HG03432 (cell line): ENCODE results near the gene LGALS3BP.

Source experiments
- ATAC-seq: cut with Tn5 transposase; IDR thresholded peaks from one replicate; pipeline ENCODE4 v1.9.1; 2021; ENCODE audit warnings: mild to moderate bottlenecking, moderate library complexity; ENCODE audit not compliant: unreplicated experiment

LGALS3BP gene

DNA sequence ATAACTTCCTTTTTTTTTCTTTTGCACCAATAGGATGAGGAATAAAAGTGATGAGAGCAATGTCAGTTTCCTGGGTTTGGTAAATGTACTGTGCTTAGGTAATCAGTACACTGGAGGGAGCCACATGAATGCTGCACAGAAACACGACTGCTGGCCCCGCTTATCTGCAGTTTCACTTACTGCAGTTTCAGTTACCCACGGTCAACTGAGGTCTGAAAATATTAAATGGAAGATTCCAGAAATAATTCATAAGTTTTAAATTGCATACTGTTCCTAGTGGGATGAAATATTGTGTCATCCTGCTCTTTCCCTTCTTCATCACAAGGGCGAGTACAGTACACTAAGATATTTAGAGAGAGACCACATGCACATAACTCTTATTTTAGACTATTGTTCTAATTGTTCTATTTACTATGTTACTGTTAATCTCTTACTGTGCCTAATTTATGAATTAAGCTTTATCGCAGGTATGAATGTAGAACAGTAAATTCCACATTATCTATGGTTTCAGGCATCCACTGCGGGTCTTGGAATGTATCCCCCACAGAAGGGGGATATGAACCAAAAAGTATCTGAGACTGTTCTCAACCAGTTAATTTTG is 6.4 kb upstream of the LGALS3BP start:
- ATAC-seq: no peak

DNA sequence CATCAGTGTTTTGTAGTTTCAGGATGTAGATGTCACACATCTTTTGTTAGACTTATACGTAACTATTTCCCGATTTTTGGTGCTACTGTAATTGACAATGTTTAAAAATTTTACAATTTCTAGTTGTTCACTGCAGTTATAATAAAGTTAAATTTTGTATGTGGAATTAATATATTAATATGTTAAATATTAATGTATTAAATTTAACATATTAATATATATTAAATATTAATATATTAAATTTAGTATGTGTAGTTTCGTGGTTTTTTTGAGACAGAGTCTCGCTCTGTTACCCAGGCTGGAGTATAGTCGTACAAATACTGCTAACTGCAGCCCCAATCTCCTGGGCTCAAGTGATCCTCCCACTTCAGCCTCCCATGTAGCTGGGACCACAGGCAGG is 5.7 kb upstream of the LGALS3BP start:
- no peak for ATAC-seq

DNA sequence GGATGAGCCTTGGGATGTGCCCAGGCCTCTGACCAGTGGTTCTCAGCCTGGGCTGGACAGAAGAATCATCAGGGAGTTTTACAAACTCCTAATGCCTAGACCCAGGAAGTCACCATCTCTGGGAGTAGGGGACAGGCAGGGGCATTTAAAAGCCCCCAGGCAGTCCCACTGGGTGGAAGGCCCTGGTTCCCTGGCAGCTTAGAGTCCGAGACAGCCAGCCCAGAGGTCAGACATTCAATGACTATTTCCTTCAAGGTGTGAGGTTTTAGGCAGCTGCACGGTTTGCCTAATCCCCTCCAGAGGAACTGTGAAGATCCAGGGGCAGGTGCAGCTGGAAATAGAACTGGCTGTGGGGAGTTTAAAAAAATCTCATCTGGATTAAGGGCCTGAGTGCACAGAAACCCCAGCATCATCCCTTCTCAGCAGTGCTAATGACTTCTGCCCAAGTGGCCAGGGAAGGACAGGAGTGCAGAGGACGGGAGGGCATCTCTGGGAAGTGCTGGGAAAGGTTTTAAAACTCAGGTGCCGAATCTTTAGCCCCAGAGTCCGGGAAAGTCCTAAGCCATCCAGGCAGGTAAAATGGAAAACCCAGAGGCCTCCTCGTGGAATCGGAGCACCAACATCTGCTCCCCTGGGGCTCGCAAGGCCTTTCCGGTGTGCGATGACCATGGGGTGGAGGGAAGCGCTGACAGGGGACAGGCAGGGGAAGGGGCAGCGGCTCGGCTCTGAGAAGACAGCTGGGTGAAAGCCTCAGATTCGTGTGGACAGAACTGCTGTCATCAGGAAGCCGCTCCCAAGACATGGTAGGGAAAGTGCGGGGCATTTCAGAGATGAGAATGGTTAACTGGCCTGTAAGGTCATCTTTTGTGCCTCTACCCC is 1.5 kb upstream of the LGALS3BP start:
- ATAC-seq: no peak

DNA sequence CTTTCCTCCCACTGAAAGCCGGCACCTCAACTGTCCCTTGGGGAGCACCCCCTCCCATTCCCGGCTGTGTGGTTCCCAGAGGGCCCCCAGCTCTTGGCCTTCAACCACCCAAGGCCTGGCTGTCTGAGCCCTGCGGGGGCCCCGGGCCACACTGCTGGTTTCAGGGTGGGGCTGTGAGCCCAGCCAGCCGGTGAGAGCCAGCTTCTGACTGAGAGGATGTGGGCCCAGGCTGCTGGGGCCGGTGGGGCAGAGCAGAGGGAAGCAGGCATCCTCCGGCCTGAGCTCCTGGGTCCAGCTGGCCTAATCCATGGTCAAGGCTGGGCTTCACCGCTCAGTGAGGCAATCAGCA is 875 bp upstream of the LGALS3BP start:
- ATAC-seq: no peak

DNA sequence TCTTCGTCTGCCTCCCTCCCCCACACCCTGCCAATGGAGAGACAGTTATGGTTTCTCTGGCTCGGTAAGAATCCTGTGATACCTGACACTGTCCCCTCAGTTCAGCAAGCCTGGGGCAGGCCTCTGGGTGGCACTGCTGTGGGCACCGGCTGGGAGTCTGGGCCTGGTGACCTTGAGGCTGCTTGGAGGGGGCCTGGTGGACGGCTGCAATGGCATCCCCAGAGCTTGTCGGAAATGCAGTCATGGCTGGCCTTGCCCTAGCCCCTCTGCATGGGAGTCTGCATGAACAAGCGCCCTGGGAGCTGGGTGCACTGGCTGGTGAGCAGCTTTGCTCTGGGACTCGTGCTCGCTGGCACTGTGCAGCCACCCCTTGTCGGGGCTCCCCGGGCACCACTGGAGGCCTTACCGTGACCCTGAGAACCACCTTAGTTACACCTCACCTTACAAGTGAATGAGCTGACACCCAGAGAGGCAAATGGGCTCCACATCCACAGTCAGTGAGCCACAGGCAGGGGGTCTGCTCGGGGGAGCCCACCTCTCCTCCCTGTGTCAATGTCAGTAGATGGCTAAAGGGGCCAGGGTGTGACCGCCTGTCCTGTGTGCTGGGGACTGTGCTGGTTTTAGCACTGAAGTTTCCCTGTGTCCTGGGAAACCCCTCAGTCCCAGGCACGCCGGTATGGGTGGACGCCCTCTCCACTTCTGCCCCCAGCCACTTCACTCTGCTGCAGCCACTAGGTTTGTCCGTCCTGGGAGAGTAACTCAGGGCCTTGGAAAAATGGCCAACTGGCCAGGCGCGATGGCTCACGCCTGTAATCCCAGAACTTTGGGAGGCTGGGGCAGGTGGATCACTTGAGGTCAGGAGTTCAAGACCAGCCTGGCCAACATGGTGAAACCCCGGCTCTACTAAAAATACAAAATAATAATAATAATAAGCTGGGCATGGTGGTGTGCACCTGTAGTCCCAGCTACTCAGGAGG is 1.4 kb downstream of the LGALS3BP start:
- ATAC-seq: no peak

DNA sequence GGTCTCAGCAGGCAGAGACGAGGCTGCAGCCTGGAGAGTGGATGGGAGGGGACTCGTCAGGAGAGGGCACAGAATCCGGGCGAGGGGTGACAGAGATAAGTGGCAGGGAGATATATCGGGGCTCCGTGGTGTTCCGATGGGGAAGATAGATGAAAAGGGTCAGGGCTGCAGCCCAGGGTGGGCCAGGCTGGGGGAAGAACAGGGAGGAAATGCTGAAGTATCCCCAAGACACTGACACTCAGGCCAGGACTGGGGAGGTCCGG is 2.1 kb downstream of the LGALS3BP start:
- no peak for ATAC-seq

DNA sequence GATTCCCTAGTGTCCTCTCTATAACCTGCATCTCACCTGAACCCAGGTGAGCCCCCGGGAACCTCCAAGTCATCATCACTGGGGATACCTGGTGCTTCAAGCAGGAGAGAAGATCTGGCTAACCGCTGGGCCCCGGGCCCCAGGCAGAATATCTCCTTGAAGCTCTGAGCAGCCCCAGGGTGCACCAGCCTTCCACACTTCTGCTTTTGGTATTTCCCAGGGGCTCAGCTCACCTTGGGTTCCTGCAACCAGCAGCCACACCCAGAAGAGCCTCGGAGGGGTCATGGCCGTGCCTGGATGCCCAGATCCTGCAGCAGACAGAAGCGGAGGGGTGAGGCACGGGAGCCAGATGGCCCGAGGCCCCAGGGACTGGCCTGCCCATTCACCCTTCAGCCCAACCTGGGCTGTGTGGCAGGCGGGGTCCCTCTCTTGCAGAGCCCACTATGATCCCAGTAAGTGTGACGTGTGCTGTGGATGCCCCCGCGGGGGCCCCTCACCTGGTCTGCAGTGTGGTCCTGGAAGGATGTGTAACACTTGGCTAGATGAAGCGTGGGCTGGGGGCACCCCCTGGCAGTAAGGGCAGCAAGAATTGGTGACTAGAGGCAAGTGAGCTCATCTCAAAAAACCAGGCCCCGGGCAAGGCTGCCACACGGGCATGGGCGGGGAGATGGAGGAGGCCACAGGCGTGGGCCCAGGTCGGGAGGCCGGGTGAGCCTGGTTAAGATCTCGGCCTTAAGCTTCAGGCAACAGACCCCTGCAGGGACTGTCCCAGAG is 2.6 kb downstream of the LGALS3BP start:
- ATAC-seq: no peak

DNA sequence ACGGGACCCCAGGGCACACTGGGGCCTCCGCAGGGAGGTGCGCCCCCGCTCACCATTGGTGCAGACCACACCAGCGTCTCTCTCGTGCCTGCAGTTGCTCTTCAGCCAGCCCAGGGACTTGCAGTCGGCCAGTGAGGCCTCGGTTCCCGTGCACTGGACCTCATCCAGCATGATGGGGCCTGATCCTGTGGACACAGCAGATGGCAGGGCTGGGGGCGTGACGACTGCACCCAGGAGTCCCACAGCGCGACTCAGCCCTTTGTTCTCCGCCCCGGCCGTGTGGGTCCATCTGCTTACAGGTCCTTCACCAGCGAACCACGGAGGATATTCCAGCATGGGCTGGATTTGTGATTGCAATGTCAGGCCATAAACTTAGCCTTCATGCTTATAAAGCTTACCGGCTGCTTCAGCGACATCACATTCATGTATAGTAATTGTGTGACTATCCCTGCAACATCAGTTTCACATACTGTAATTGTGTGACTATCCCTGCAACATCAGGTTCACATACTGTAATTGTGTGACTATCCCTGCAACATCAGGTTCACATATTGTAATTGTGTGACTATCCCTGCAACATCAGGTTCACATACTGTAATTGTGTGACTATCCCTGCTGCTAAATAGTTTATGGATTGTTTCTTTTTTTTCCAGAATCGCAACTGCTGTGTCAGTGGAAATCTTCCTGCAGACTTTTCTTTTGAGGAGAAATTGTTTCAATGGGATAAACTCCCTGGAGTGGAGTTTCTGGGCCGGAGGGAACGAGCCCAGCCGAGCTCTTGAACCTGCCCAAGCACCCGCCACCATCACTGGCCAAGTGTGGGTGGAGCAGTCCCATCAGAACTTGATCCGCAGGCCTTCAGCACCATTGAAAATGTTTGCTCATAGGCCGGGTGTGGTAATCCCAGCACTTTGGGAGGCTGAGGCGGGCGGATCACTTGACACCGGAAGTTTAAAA is 4.8 kb downstream of the LGALS3BP start:
- no peak for ATAC-seq

DNA sequence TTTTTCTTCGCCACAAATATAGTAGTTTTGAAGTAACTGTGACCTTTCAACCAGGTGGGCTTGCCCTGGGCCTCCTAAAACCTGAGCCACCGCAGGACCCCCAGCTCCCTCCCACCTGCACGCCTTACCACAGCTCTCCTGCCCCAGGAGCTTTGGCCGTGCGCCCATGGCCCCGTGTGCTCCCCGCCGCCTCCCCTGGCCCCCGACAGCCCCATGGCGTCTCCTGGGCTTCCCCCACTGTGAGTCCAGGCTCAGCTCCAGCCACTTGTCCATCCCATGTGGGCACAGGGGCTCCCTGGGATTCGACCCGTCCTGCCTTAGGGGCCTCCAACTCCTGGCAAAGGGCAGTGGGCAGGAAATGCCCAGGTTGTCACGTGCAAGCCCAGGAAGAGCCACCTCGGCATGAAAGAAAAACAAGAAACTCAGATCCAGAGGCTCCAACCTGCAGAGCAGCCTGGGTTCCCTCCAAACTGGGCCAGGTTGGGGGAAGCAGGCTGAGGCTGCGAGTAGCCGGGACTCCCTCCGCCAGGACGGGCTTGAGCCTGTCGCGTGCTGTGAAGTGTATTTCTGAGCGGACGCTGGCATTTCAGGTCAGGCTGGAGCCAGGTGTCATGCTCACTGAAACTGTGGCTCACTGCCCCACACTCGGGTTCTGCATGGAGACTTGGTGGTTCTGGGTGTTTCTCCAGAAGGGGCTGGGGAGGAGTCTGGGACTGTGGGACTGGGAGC is 5.8 kb downstream of the LGALS3BP start:
- no peak for ATAC-seq

DNA sequence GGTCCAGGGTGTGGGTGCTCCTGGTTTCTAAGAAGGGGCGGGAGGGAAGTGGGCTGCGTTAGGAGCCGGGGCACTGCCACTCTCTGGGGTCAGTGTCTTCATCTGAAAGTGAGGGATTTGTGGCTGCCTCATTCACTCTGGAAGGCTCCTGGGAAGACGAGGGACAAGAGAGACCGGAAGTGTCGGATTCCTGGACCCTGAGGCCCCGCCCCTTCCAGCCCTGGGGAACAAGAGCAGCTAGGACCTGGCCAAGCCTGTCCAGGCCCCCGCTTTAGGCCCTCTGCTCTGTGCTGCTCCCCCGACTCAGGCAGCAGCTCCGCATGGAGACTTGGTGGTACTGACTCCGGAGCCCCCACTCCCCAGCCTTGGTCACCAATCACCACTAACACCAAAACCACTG is 6.5 kb downstream of the LGALS3BP start:
- ATAC-seq: no peak

DNA sequence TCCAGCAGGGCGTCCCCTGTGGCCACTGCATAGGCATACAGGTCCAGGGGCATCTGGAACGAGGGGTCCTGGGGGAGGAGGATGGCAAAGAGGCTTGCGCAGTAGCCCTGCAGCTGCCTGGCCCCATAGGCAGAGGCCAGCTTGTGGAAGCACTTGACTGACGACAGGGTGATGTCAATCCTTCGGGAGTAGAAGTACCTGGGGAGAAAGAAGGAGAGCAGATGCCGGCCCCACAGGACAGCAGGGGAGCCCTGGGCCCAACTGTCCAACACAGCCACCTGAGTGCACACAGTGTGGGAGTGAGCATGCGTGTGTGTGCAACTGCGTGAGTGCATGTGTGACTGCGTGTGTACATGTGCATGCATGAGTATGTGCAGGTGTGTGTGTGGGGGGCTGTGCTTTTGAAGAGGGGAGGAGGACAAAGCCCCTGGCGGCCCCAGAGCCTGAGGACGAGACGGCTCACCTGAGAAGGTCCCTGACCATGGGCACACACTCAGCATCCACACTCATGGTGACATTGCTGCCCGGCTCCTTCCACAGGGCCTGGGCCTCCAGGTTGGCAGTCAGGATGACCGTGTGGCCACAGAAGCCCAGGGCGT is 7.1 kb downstream of the LGALS3BP start:
- no peak for ATAC-seq

DNA sequence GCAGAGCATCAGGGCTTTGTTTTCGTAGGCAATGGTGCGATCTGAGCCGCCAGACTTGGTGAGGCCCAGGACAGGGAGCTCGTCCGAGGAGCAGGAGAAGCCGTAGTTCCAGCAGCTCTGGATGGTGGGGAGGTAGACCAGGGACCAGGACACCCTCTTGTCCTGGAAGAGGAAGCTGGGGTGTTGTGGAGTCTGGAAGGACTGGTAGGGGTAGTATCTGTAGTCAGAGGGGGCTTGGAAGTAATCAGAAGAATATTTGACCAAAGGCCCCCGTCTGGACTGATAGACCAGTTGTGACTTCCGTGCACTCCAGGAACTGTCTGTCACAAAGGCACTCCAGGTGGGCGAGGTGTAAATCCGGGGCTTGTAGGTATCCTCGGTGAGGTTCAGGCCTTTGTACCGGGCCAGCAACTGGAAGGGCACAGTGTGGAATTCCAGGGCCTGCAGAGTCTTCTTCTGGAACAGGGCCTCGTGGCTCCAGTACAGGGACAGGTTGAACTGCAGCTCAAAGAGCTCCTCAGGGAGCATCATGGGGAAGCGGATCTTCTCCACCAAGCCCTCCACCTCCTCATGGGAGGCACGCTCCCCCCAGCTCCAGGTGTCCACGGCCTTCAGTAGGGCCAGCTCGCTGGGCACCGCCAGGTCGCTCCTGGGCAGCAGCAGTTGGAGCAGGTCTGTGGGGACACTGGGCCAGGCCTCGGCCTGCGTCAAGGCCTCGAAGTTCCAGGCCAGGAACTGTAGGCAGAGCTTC is 7.8 kb downstream of the LGALS3BP start:
- ATAC-seq: no peak

DNA sequence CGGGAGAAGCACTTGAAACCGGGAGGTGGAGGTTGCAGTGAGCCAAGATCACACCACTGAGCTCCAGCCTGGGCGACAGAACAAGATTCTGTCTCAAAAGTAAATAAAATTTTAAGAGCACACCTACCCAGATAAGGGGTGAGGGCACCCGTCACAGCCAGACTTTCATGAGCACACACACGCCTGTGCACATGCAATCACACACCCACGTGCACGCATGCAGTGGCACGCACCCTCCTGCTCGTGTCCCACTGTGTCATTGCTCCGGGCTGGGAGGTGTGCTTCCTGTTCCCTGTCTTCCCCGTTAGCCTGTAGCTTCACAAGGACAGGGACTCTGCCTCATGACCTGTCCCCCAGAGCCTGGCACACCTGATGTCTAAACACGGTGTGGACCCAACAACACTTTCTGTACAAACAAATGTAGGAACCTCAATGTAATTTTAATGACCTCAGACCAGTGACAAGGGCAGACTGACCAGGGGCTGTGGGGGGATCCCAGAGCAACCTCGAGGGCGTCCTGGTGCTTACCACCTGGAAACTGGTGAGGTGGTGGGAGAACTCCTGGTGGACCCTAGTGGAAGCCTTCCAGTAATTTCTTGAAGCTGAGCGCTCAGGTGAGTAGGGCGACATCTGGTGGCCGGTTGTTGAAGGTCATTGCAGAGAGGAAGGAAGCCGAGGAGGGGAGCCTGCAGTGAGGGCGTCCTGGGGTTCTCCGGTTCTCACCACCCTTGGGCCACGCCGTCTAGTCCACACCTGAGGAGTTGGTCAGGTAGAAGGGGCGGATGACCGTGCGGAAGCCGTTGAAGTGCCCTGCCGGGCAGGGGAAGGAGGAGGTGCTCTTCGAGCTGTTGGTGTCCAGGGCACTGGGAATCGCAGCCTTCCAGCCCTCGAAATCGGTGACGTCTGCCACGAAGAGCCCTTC is 8.6 kb downstream of the LGALS3BP start:
- no peak for ATAC-seq

DNA sequence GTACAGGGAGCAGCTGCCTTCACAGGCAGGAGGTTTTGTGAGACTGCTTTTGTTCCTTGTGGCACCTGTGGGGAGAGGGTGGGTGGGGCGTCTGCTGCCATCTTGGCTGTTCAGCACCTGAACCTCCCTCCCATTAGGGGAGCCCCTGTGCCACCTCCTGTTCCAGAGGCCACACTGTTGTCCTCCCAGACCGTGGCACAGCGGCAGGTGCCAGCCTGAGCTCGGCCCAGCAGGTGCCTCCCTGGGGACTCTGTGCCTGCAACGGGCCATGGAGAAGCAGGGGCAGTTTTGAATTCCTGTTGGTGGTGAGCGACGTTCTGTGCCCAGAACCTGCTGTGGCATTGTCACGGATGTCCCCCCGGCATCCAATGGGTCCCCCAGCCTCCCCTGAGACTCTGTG is 9.9 kb downstream of the LGALS3BP start:
- no peak for ATAC-seq

DNA sequence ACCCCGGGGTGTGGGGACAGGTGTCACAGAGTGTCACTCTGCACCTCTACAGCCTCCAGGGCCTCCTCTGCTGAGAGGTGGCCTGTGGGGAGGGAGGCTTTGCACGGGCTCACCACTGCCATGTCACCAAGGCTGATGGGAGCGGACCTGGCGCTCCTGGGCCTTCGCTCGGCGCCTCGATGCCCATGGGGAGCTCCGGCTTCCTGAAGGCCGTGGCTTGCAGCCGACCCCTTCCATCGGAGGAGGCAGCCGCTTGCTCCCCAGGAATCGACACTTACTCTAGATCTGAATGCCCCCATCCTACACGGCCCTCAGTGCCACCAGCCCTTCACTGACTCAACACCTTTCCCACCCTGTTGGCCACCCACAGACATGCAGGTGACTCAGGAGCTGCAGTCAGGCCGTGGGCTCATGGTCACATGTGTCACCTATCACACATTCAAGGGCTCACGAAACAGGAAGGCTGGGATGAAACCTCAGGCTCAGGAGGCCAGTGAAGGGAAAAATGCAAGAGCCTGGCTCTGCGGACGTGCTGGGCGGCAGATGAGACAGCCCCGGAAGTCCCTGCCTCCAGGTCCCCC is 11.9 kb downstream of the LGALS3BP start:
- no peak for ATAC-seq

DNA sequence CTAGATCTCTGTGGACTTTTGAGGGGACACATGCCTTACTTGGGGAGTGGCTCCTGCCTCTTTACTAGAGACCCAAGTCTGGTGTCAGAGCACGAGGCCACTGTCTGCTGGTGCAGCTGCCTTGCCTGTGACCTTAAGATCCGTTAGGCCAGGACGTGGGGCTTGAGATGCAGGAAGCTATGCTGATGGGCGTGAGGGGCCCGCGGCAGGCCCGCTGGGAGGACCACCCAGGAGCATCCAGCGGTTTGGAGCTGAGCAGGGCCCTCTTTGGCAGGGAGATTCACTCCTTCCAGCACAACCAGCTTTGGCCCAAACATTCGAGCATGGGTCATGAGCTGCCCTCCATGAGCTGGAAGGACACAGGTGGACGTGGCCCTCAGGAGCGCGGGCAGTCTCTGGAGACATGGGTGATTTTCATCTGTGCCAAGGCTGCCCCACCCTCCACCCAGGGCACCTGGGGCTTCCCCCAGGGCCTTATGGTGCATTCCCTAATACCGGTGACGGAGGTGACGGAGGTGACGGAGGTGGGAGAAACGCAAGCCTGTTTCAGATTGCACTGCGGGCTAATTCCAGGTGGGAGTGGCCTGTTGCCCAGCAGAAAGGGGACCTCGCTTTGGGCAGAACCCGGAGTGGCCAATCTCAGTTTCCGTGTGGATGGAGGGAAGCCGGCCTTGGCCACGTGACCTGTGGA is 12.7 kb downstream of the LGALS3BP start:
- no peak for ATAC-seq
